NCI-H524 treated with DMSO at 0.1 percent for 48 hours (cell line): Measurements from ENCODE around the gene STBD1.
"Not testable (repeated sequence)": the region's sequence is repeated elsewhere in the genome, so short reads cannot be mapped to it uniquely, and the experiment has no call there.

Experiments used
- DNase-seq: peaks from one replicate; lab custom pipeline; 2025; lab: John Stamatoyannopoulos, UW

The STBD1 gene

DNA sequence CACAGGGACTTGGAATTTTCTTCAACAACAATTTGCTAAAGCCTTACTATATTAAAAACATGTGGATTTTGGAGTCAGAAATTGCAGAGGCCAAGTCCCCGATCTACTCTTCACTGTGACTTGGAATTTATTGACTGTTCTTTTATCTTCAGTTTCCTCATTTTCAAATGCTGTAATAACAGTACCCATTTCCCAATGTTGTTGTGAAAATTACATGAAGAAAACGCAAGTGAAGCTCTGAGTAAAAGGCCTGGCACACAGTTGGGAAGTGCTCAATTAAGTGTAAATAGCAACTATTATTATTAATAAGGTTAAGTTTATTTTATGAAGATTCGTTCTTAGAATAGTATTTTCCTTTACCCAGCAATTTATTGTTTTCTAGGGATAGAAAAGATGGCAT lies 15.7 kb downstream of the STBD1 start:
- DNase-seq: no peak

DNA sequence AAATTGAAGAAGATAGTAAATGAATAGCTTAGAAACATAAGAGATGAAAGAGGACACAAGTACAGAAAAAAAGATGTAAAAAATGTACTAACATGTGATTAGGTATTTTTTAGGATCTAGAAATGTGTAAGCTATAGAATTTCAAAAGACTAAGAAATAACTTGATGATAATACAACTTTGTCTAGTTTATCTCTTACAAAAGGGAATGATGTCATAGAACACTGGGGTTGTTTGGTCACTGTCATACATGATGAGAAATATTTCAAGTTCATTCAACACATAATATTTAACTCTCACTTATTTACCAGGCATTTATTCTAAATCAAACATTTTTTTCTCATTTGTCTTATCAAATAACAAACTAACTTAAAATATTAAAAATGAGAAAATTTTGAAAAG lies 18.5 kb downstream of the STBD1 start:
- DNase-seq: no peak

DNA sequence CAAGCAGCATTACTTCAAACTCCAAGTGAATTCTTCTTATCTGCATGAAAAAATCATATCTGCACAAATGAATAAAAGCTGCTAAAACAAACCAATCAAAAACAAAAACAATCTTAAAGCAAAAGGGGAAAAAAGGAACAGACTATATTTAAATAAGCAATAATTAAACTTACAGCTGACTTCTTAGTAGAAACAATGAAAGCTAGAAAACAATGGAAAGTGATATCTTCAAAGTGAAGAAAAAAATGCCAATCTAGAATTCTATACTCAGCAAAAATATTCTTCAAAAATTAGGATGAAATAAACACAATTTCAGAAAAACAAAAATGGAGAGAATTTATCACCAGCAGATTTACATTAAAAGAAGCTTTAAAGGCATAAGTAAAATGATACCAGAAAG lies 20.0 kb downstream of the STBD1 start:
- no peak for DNase-seq

DNA sequence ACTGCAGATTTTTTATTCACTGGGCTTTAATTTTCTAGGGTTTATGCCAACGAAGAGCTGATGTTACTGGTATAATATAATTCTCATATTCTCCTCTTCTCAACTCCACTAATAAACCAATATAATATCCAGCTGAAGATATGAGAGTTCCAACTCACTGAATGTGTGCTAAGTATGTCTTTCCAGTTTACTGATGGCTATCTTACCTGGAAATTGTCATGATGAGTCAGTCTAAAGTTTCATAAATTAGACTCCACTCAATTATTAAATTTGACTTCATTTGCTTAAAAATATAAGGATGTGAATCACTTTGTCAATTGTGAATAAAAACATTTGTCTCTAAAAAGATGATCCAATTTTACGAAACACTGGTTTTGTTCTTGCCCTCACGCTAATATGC lies 28.4 kb downstream of the STBD1 start:
- no peak for DNase-seq

DNA sequence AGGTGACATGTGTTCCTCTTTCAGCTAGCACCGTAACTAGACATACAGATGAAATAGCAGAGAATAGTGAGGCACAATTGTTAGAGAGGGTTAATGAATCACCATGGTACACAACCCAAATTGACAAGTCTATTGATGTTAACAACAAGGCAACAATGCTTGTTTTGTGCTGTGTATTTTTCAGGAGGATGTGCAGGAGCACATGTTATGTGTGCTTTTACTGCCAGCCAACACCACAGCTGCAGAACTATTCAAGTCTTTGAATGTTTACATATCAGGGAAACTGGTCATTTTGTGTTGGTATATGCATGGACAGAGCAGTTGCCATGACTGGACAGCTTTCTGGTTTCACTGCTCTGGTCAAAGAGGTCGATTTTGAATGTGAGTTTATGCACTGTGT lies 32.8 kb downstream of the STBD1 start:
- DNase-seq: no peak

DNA sequence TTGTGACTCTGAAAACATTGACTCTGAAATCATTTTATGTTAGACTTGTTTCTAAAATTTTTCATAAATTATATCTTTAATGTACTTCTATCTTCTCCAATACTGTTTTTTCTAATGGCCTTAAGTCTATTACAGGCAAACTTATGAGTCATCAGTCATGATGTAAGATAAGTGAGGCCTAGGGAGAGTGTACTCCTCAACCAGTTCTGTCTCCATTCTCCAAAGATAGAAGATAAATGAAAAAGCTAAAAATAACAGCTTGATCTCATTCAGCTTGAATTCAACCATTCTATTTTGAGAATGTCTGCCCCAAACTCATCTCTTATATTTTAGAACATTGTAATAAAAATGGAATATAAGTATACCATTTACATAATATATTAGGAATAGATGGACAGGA lies 34.5 kb downstream of the STBD1 start:
- DNase-seq: no peak

DNA sequence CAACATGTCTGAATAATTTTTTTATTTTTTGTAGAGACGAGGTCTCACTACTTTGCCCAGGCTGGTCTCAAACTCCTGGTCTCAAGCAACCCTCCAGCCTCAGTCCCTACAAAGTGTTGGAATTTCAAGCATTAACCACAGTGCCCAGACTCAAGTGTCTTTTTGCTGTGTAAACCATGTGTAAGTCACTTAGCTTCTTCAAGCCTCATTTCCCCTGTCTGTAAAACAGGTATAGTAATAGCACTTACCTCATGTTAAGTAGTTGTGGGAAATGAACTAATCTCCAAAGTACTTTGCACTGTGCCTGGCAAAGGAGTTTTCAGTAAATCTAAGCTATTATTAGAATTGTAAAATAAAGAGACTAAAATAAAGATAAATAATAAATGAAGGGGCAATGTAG lies 35.7 kb downstream of the STBD1 start:
- DNase-seq: no peak

DNA sequence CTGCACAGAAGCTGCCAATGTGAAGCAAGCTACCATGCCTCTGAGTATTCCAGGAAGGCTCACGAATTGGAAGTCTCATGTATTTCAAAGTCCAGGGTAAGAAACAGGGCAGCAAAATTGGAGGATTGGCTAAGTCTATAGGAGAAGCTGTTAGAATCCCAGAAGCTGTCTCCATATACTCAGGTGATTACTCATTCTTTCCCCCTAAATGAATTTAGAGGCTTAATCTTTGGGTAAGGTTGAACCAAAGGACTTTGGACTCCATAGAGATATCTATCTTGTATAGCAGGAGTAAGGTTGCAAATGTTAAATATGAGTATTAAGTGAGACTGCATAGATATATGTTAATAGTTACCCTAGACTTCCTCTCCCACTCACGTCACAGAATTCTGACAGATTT lies 36.3 kb downstream of the STBD1 start:
- no peak for DNase-seq

DNA sequence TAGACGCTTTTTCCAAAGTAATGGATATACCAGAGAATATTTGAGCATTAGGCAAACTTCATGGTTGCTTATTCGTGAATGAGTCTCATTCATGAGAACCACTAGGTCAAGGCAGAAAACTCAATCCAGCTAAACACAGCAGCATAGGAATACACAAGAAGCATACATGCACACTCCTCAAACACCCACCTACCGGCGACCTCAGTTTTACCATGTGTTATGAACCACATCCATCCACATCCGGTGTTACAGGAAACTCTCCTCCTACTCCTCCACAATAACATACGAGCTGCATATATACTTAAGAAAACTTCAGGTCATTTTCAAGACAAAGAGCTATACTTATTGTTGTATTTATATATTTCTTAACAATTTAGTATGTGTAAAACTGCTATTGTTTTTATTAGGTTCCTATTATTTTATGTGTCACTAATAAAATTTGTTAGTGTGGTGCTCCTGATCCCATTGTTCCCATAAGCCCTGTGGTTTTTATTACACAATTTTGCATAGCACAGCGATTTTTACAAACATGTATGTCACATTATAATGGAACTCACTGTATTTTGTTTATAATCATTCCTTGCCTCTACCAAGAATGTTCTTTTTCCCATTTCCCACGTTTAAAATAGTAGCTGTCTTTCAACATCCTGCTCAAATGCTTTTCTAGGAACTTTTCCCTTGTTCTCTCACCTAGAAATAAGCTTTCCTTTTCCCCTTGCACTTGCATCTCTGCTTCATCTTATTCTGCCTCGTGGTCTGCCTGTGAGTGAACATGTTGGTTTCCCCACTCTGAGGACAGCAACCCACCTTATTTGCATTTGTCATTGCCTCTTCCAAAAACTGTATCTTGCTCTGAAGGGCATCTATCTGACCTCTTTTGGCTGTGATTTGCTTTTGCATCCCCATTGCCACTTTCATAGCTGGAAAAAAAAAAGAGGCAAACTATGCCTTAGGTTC lies 48.3 kb downstream of the STBD1 start:
- DNase-seq: no peak

DNA sequence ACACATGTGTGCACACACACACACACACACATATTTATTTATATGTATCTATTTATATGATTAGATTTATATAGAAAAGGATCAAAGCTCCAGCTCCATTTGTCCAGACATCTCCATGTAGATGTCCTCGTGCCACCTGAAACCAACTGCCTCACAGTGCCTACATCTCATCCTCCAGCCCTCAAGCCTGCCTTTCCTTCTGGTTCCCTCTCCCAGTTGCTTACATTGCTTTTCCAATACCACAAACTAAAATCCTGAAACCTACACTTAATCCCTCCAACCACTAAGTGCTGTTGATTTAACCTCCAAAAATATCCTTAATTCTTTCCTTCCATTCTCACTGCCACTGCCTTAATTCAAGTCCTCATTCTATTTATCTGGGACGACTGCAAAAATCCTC lies 51.4 kb downstream of the STBD1 start:
- no peak for DNase-seq

DNA sequence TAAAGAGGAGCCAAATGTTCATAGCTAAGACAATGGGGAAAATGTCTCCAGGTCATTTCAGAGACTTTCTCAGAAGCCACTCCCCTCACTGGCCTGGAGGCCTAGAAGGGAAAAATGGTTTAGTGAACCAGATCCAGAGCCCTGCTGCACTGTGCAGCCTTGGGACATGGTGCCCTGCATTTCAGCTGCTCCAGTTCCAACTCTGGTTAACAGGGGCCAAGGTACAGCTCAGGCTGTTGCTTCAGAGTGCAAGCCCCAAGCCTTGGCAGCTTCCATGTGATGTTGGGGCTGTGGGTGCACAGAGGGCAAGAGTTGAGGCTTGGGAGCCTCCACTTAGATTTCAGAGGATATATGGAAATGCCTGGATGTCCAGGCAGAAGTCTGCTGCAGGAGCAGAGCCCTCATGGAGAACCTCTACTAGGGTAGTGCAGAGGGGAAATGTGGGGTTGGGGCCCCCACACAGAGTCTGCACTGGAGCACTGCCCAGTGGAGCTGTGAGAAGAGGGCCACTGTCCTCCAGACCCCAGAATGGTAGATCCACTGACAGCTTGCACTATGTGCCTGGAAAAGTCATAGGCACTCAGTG lies 53.4 kb downstream of the STBD1 start:
- DNase-seq: not testable (repeated sequence)
